ENCODE results near the gene ADGRF5.

Gene ADGRF5

GRCh38 chr6:46815130-46815529 is 106.6 kb downstream of the ADGRF5 start:
- no peak for DNase-seq (ENCODE audit: low read depth)

- no peak for DNase-seq (ENCODE audit: low read depth)
Observed at GRCh38 chr6:46808806-46809205, 112.9 kb downstream of the ADGRF5 start.

All from activated T-cell treated with anti-CD3 and anti-CD28 coated beads for 1 hour (primary cell).